Measurements from ENCODE around the gene IL20. TPM values are rescaled to one million over a fixed set of nuclear protein-coding genes. Genes with fewer than 3 reads are reported as not detected.

Gene IL20
- polyA plus RNA-seq, 1 donor (not counting 4 experiments of a cell fraction or from before 2014, with no cell fraction given) = 4.7 TPM

- dilution Hi-C loops (cut with MboI; ENCODE audit: extremely low pct_ligation_motif_present, low sequenced_read_pairs) = no loop called here
- TF ChIP-seq CTCF (optimal IDR thresholded peaks at IDR 0.05 in 1 of 3, IDR thresholded peaks at IDR 0.05 in 1 of 3, conservative IDR thresholded peaks at IDR 0.05 in 1 of 3; ENCODE audit: extremely low read depth in 1 of 3, insufficient read depth in 2 of 3, low read length in 3 of 3) (no peak), EZH2 (IDR thresholded peaks at IDR 0.05; ENCODE audit: low read length) (no peak)
- peaks cover 86% of the 10 kb centered on the region for H3K4me1 ChIP-seq (ENCODE audit: control insufficient read depth, extremely low read depth, insufficient read depth, low read length)
These were observed 28.0 kb downstream of the IL20 start for GRCh38 chr1:206893380-206893779.

GRCh38 chr1:206895325-206895724 lies 29.9 kb downstream of the IL20 start:
- Histone ChIP-seq H3K79me2 (ENCODE audit: control insufficient read depth, insufficient read depth, low read length) (no peaks in the 10 kb centered on the region), H3K9ac (ENCODE audit: control insufficient read depth, extremely low read depth, insufficient read depth, low read length) (peak overlapping the region; percentile 69), H3K9me3 (ENCODE audit: control insufficient read depth, low read depth, low read length) (no peaks in the 10 kb centered on the region), H3K4me2 (ENCODE audit: control insufficient read depth, extremely low read depth, insufficient read depth, low read depth, low read length) (peak overlapping the region; percentile 57), H3K4me1 (ENCODE audit: control insufficient read depth, extremely low read depth, insufficient read depth, low read length) (peaks cover 80% of the 10 kb centered on the region), H3K27ac (ENCODE audit: control insufficient read depth, insufficient read depth, low read length) (peak overlapping the region; percentile 98), H3K9me1 (ENCODE audit: control insufficient read depth, extremely low read depth, insufficient read depth, low read length) (no peaks in the 10 kb centered on the region), H3K4me3 (ENCODE audit: control insufficient read depth in 2 of 3, extremely low read depth in 1 of 3, insufficient read depth in 2 of 3, low read depth in 1 of 3, low read length in 3 of 3) (no peak overlapping the region), H4K20me1 (ENCODE audit: control insufficient read depth, extremely low read depth, insufficient read depth, low read length) (no peaks in the 10 kb centered on the region), H2AFZ (ENCODE audit: control insufficient read depth, low read length) (no peak overlapping the region), H3K27me3 (ENCODE audit: control insufficient read depth, extremely low read depth, insufficient read depth, low read length) (no peaks in the 10 kb centered on the region), H3K36me3 (ENCODE audit: control insufficient read depth in 2 of 2, extremely low read depth in 1 of 2, insufficient read depth in 2 of 2, low read length in 2 of 2) (no peaks in the 10 kb centered on the region)
- TF ChIP-seq EZH2 (IDR thresholded peaks at IDR 0.05; ENCODE audit: low read length) (no peak), CTCF (optimal IDR thresholded peaks at IDR 0.05 in 1 of 3, IDR thresholded peaks at IDR 0.05 in 1 of 3, conservative IDR thresholded peaks at IDR 0.05 in 1 of 3; ENCODE audit: extremely low read depth in 1 of 3, insufficient read depth in 2 of 3, low read length in 3 of 3) (no peak)
- dilution Hi-C loops (cut with MboI; ENCODE audit: extremely low pct_ligation_motif_present, low sequenced_read_pairs) = no loop called here
- peak; percentile 99 for DNase-seq (ENCODE audit: low read depth, low spot score)
- FAIRE-seq = peak; percentile 96

More at GRCh38 chr1:206893380-206893779, 28.0 kb downstream of the IL20 start:
- Histone ChIP-seq H3K9ac (ENCODE audit: control insufficient read depth, extremely low read depth, insufficient read depth, low read length) (no peak overlapping the region), H3K9me1 (ENCODE audit: control insufficient read depth, extremely low read depth, insufficient read depth, low read length) (no peaks in the 10 kb centered on the region), H3K4me2 (ENCODE audit: control insufficient read depth, extremely low read depth, insufficient read depth, low read depth, low read length) (no peak overlapping the region), H3K27ac (ENCODE audit: control insufficient read depth, insufficient read depth, low read length) (peak overlapping the region; percentile 98), H3K27me3 (ENCODE audit: control insufficient read depth, extremely low read depth, insufficient read depth, low read length) (no peaks in the 10 kb centered on the region), H3K36me3 (ENCODE audit: control insufficient read depth in 2 of 2, extremely low read depth in 1 of 2, insufficient read depth in 2 of 2, low read length in 2 of 2) (no peaks in the 10 kb centered on the region), H2AFZ (ENCODE audit: control insufficient read depth, low read length) (peak overlapping the region; percentile 21), H3K4me3 (ENCODE audit: control insufficient read depth in 2 of 3, extremely low read depth in 1 of 3, insufficient read depth in 2 of 3, low read depth in 1 of 3, low read length in 3 of 3) (no peak overlapping the region), H3K79me2 (ENCODE audit: control insufficient read depth, insufficient read depth, low read length) (no peaks in the 10 kb centered on the region), H3K9me3 (ENCODE audit: control insufficient read depth, low read depth, low read length) (no peaks in the 10 kb centered on the region), H4K20me1 (ENCODE audit: control insufficient read depth, extremely low read depth, insufficient read depth, low read length) (no peaks in the 10 kb centered on the region)
- no peak for DNase-seq (ENCODE audit: low read depth, low spot score)
- no peak for FAIRE-seq

Measured in keratinocyte (primary cell).